ENCODE measurements around the gene GNA15. TPM values are rescaled to one million over a fixed set of nuclear protein-coding genes. Genes with fewer than 3 reads are reported as not detected.
A peak's percentile ranks its signal among the peaks of the same experiment; 100 is the strongest.

GNA15 gene
- total RNA-seq, 2 donors from 2014 or later: not detected

GRCh38 chr19:3115411-3115810, 20.4 kb upstream of the GNA15 start:
- H3K27ac Mint-ChIP-seq: no peak overlapping the region
- Histone ChIP-seq H3K9me3 (ENCODE audit: control insufficient read depth, low read length) (no peaks in the 10 kb centered on the region), H3K27me3 (ENCODE audit: control insufficient read depth, insufficient read depth, low read length, poor library complexity, severe bottlenecking) (no peaks in the 10 kb centered on the region), H3K4me1 (ENCODE audit: control insufficient read depth, insufficient read depth, low read length) (no peaks in the 10 kb centered on the region), H3K36me3 (ENCODE audit: control insufficient read depth, insufficient read depth, low read length) (peaks cover 9% of the 10 kb centered on the region), H3K27ac (ENCODE audit: low read depth, low read length) (no peak overlapping the region), H3K4me3 (ENCODE audit: low read length) (no peak overlapping the region), H3K9ac (ENCODE audit: extremely low read depth, low read length, poor library complexity, severe bottlenecking) (no peak overlapping the region)
- no peaks in the 10 kb centered on the region for H3K27me3 Mint-ChIP-seq (ENCODE audit: insufficient read depth)
- H3K36me3 Mint-ChIP-seq (ENCODE audit: low read depth): peaks cover 13% of the 10 kb centered on the region
- DNase-seq: no peak
- H3K4me1 Mint-ChIP-seq: no peaks in the 10 kb centered on the region
- TF ChIP-seq CTCF (conservative IDR thresholded peaks at IDR 0.05): no peak
- H3K4me3 Mint-ChIP-seq: no peak overlapping the region
- H3K9me3 Mint-ChIP-seq: no peaks in the 10 kb centered on the region
- WGBS, 2 experiments (ENCODE audit: insufficient coverage in 1 of 2, insufficient read length in 1 of 2): 78 to 87% methylated on average over 3 to 12 of the region's 12 CpGs

GRCh38 chr19:3115916-3116602, 19.8 kb upstream of the GNA15 start:
- H3K27ac Mint-ChIP-seq: no peak overlapping the region
- H3K9me3 Mint-ChIP-seq: no peaks in the 10 kb centered on the region

GRCh38 chr19:3116621-3117020, 19.2 kb upstream of the GNA15 start:
- no peak overlapping the region for H3K9ac ChIP-seq (ENCODE audit: extremely low read depth, low read length, poor library complexity, severe bottlenecking)
- no peaks in the 10 kb centered on the region for H3K9me3 ChIP-seq (ENCODE audit: control insufficient read depth, low read length)
- H3K27ac ChIP-seq (ENCODE audit: low read depth, low read length): no peak overlapping the region
- WGBS, 2 experiments (ENCODE audit: insufficient coverage in 1 of 2, insufficient read length in 1 of 2): 93 to 94% methylated on average over 17 to 21 of the region's 21 CpGs
- H3K4me3 ChIP-seq (ENCODE audit: low read length): no peak overlapping the region
- Mint-ChIP-seq H3K27me3 (ENCODE audit: insufficient read depth) (no peaks in the 10 kb centered on the region), H3K27ac (no peak overlapping the region), H3K4me1 (no peaks in the 10 kb centered on the region), H3K9me3 (no peaks in the 10 kb centered on the region), H3K4me3 (no peak overlapping the region), H3K36me3 (ENCODE audit: low read depth) (peaks cover 10% of the 10 kb centered on the region)
- H3K4me1 ChIP-seq (ENCODE audit: control insufficient read depth, insufficient read depth, low read length): no peaks in the 10 kb centered on the region
- no peaks in the 10 kb centered on the region for H3K27me3 ChIP-seq (ENCODE audit: control insufficient read depth, insufficient read depth, low read length, poor library complexity, severe bottlenecking)
- H3K36me3 ChIP-seq (ENCODE audit: control insufficient read depth, insufficient read depth, low read length): peaks cover 8% of the 10 kb centered on the region
- DNase-seq: no peak
- TF ChIP-seq CTCF (conservative IDR thresholded peaks at IDR 0.05): no peak

More at GRCh38 chr19:3115916-3116602, 19.8 kb upstream of the GNA15 start:
- H3K9me3 ChIP-seq (ENCODE audit: control insufficient read depth, low read length): no peaks in the 10 kb centered on the region
- Mint-ChIP-seq H3K27me3 (ENCODE audit: insufficient read depth) (no peaks in the 10 kb centered on the region), H3K4me3 (no peak overlapping the region), H3K36me3 (ENCODE audit: low read depth) (peaks cover 13% of the 10 kb centered on the region), H3K4me1 (no peaks in the 10 kb centered on the region)
- H3K4me3 ChIP-seq (ENCODE audit: low read length): no peak overlapping the region
- no peaks in the 10 kb centered on the region for H3K27me3 ChIP-seq (ENCODE audit: control insufficient read depth, insufficient read depth, low read length, poor library complexity, severe bottlenecking)
- DNase-seq: peak; percentile 80
- peaks cover 9% of the 10 kb centered on the region for H3K36me3 ChIP-seq (ENCODE audit: control insufficient read depth, insufficient read depth, low read length)
- WGBS, 2 experiments (ENCODE audit: insufficient coverage in 1 of 2, insufficient read length in 1 of 2): 92 to 94% methylated on average over 18 to 24 of the region's 24 CpGs
- H3K27ac ChIP-seq (ENCODE audit: low read depth, low read length): no peak overlapping the region
- TF ChIP-seq CTCF (conservative IDR thresholded peaks at IDR 0.05): no peak
- H3K4me1 ChIP-seq (ENCODE audit: control insufficient read depth, insufficient read depth, low read length): no peaks in the 10 kb centered on the region
- no peak overlapping the region for H3K9ac ChIP-seq (ENCODE audit: extremely low read depth, low read length, poor library complexity, severe bottlenecking)
